Large intestine (tissue), 3 donors: ENCODE results near the gene UBE2J2. TPM values are rescaled to one million over a fixed set of nuclear protein-coding genes. Genes with fewer than 3 reads are reported as not detected.

Source experiments
- DNase-seq, 2 donors: peaks; one replicate each; pipeline versions ENCODE4 v3.0.0 to v3.0.0-alpha.2; 2013
- H3K27ac ChIP-seq: one replicate; pipeline ENCODE4 v1.5.1; 2013; ENCODE audit warnings: low read length
- H3K27me3 ChIP-seq: 2 replicates; pipeline ENCODE4 v1.6.1; 2013; ENCODE audit warnings: low read length; ENCODE audit not compliant: control insufficient read depth, insufficient read depth
- H3K36me3 ChIP-seq: 2 replicates; pipeline ENCODE4 v1.6.1; 2013; ENCODE audit warnings: low read length; ENCODE audit not compliant: control insufficient read depth, insufficient read depth
- H3K4me1 ChIP-seq: one replicate; pipeline ENCODE4 v1.6.1; 2013; ENCODE audit warnings: low read length; ENCODE audit not compliant: control insufficient read depth, insufficient read depth
- H3K4me3 ChIP-seq: one replicate; pipeline ENCODE4 v1.5.1; 2013; ENCODE audit warnings: low read length
- H3K9me3 ChIP-seq: one replicate; pipeline ENCODE4 v1.6.1; 2013; ENCODE audit warnings: mild to moderate bottlenecking, low read depth, low read length, moderate library complexity; ENCODE audit not compliant: control insufficient read depth
- WGBS: methylation state at CpG from one replicate; pipeline ENCODE4 v1.1.5; 2013; ENCODE audit warnings: low lambda C conversion rate; ENCODE audit not compliant: insufficient coverage; 5-methylcytosine and 5-hydroxymethylcytosine counted together
- polyA plus RNA-seq: library from polyadenylated mRNA; unstranded; fragments of 120-200 nt; gene quantifications from one replicate; pipeline ENCODE4 v1.2.1, GENCODE V29; 2013

The UBE2J2 gene
- polyA plus RNA-seq, 1 donor, result 52.9 TPM

DNA sequence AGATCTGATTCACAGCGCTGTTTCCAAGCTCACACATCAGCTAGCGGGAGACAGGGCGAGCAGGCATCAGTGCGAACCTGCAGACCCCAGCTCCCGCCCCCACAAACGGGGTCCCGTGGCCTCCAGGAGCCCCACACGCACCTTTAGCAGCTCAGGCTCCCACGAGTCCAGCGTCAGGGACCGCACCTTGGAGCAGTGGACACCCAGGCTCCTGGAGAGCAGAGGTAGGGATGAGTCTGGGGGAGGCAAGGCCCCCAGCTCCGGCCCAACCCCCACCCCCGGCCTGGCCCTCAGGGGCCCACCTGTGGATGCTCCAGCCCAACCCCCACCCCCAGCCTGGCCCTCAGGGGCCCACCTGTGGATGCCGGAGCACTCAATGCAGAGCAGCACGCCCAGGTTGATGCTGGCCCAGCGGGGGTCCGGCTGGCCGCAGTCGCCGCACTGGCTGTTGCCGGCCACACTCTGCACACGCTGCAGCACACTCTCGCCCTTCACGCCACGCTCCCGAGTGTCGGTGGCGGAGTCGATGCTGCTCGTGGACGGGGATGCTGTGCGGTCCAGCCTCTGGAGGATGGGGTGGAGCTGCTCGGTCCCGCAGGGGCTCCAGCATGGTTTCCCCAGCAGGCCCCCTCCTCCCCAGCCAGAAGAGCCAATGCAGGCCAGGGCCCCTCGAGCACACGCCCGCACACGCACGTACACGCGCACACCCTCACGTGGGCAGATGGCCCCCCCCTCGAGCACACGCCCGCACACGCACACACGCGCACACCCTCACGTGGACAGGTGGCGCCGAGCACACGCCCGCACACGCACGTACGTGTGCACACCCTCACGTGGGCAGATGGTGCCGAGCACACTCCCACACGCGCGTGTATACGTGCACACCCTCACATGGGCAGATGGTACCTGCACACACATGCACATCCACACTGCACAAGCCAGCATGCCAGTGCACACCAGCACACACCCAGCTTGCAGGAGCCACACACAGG, 22.7 kb upstream of the UBE2J2 start:
- Histone ChIP-seq H3K27ac (no peak overlapping the region), H3K4me1 (peaks cover 4% of the 10 kb centered on the region), H3K9me3 (peaks cover 9% of the 10 kb centered on the region), H3K4me3 (no peak overlapping the region), H3K27me3 (no peaks in the 10 kb centered on the region), H3K36me3 (peaks cover 36% of the 10 kb centered on the region)
- WGBS, result no CpG with 5 or more reads among the region's 62 CpGs
- DNase-seq, result no peak

DNA sequence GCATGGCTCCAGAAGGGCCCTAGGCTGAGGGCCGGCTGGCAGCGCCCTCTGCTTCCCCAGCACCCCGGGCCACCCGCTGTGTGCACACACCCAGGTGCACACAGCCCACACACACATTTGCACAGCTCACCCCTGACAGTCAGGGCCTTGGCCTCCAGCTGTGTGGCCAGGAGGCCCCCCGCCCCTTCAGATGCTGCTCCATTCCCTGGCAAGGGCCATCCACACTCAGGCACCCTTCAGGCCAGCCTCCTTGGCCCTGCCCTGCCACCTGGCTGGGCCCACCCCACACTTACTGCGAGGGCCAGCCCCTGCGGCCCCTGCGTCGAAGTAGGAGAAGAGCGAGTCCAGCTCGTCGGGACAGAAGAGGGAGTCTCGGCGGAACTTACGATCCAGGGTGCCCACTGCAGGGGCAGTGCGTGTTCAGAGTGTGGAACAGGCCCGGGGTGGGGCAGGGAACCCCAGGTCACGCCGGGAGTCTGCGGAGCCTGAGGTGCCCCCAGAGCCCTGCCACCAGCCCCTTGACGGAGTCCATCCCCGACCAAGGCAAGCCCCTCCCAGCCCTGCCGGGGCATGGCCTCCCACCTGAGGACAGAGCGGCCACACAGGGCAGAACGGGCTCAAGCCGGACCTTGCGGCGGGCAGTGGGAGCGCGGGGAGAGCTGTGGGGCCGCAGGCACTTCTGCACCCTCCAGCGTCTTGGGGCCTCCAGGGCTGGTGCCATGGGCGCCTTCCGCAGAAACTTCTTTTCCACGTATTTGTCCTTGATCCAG, 21.7 kb upstream of the UBE2J2 start:
- Histone ChIP-seq H3K36me3 (peaks cover 35% of the 10 kb centered on the region), H3K9me3 (peaks cover 9% of the 10 kb centered on the region), H3K27me3 (no peaks in the 10 kb centered on the region), H3K4me1 (peaks cover 11% of the 10 kb centered on the region), H3K27ac (no peak overlapping the region), H3K4me3 (no peak overlapping the region)
- no CpG with 5 or more reads among the region's 35 CpGs for WGBS
- DNase-seq, result no peak

DNA sequence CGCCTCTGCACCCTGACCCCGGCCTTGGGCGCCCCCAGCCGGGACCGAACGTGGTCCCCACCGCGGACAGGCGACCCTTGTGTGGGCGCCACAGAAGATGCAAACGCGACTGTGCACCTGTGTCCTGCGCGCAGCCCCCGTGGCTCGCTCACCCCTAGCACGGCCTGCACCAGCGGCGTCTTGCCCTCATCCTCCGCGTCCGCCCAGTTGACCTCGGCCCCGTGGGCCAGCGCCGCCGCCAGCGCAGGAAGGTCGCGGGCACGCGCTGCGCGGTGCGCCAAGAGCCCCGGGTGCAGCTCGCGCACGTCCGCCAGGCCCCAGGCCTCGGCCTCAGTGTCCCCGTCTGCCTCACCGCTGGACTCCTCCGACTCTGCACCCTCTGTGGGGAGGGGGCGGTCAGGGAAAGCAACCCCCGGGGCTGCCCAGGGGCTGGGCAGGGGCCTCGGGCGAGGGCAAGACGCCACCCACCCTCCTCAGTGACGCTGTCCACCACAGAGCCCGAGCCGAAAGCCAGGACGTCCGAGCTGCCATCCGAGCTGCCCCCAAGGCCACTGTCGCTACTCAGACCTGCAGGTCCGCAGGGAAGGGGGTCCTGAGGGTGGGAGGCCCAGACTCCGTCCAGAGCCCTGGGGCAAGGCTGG, 20.7 kb upstream of the UBE2J2 start:
- no CpG with 5 or more reads among the region's 58 CpGs for WGBS
- Histone ChIP-seq H3K4me1 (peaks cover 13% of the 10 kb centered on the region), H3K27me3 (no peaks in the 10 kb centered on the region), H3K27ac (no peak overlapping the region), H3K4me3 (no peak overlapping the region), H3K36me3 (peaks cover 31% of the 10 kb centered on the region), H3K9me3 (peaks cover 9% of the 10 kb centered on the region)
- no peak for DNase-seq

DNA sequence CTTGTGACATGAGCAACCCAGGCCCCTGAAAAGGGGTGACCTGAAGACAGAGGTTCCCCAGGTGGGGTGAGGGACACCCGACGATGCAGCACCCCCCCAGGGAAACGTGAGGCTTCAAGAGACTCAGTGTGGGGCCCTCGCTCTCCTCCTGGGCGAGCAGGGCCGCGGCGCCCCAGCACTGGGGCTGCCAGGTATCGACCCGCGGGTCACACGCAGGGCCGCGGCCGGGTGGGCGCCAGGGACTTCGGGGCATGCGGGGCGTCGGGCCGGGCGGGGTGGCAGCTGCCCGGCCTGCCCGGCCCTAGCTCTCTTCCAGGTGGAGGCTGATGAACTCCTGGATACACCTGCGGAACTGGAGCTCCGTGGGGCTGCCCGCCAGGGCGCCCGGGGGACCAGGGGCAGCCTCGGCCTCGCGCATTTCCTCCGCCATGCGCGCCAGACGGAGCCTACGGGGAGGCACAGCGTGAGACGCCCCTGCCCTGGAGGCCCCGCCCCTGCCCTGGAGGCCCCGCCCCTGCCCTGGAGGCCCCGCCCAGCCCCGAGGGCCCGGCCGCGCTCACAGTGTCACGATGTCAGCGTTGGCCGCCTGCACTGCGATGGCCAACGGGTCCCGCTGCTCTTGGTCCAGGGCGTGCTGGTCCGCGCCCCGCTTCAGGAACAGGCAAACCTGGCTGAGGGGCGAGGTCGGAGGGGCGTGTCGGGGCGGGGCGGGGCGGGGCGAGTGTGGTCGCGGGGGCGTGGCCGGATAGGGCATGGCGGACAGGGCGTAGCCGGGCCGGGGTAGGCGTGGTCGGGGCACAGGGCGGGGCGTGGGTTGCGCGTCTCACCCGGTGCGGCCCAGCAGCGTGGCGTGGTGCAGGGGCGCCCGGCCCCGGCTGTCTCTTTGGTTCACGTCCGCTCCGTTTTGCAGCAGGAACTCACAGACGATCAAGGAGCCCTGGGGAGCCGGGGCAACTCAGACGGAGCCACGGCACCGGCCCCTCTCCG, 19.9 kb upstream of the UBE2J2 start:
- no peaks in the 10 kb centered on the region for H3K27me3 ChIP-seq
- WGBS, result no CpG with 5 or more reads among the region's 94 CpGs
- no peak overlapping the region for H3K4me3 ChIP-seq
- peaks cover 31% of the 10 kb centered on the region for H3K36me3 ChIP-seq
- peaks cover 9% of the 10 kb centered on the region for H3K9me3 ChIP-seq
- no peak for DNase-seq
- peaks cover 13% of the 10 kb centered on the region for H3K4me1 ChIP-seq
- H3K27ac ChIP-seq, result no peak overlapping the region

DNA sequence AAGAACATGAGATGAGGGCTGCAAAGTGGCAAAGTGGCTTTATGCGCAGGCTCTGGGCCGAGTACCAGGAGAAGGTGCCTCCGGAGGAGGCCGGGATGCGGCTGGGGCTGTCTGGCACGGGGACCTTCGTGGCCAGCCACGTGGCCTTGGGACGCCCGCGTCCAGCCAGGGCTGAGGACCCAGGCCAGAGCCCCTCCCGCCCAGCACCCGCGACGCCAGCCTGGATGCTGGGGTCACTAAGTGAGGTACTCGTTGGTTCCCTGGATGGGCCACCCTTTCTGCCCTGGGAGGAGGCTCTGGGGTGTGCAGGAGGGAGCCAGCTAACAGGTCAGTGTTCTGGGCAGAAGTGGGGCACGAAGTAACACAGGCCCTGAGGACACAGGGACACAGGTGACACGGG, 19.2 kb upstream of the UBE2J2 start:
- DNase-seq, result no peak
- H3K4me1 ChIP-seq, result peaks cover 13% of the 10 kb centered on the region
- H3K36me3 ChIP-seq, result peaks cover 28% of the 10 kb centered on the region
- WGBS, result no CpG with 5 or more reads among the region's 18 CpGs
- no peak overlapping the region for H3K4me3 ChIP-seq
- no peaks in the 10 kb centered on the region for H3K27me3 ChIP-seq
- no peak overlapping the region for H3K27ac ChIP-seq
- peaks cover 9% of the 10 kb centered on the region for H3K9me3 ChIP-seq

- DNase-seq, result no peak
- Histone ChIP-seq H3K36me3 (peaks cover 25% of the 10 kb centered on the region), H3K9me3 (peaks cover 9% of the 10 kb centered on the region), H3K27ac (no peak overlapping the region), H3K4me3 (no peak overlapping the region), H3K4me1 (peaks cover 13% of the 10 kb centered on the region), H3K27me3 (peaks cover 4% of the 10 kb centered on the region)
- 60% methylated on average over 1 of the region's 9 CpGs for WGBS
These were observed 18.8 kb upstream of the UBE2J2 start for GRCh38 chr1:1292442-1292779.

DNA sequence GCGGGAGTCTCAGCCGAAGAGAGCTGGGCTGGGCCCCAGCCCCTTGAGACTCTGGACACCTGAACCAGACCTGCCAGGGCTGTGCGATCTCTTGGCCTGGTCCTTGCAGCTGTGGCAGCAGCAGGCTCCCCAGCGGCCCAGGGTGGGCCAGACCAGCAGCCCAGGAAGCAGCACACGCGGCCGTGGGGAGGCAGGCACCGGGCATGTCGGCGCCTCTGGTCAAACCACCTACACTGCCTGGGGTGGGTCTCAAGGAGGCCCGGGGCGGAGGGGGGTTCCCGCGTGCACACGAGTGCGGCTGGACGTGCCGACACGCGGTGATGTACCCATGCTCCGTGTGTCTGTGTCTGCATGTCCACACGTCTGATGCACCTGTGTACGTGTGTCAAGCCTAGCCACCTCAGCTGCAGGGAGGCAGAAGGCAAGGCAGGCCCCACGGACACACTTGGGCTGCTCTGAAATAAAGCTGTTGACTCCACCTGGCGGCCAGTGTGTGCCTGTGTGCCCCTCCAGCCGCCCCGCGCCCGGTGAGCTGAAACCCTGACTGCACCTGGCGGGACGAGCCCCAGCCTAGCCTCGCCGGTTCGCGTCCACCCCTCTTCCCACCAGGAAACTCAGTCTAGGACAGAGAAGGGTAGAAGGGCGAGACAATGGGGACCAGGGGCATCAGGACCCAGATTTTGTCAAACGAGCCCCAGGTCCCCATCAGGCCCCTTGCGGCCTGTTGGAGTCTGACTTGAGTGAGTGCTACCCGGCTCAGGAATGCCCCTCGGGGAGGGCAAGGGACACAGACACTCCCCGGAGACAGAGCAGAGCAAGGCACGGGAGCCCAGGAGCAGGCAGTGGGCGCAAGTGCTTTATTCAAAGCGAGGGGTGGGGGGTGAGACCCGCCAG, 18.1 kb upstream of the UBE2J2 start:
- no peak overlapping the region for H3K4me3 ChIP-seq
- peaks cover 13% of the 10 kb centered on the region for H3K4me1 ChIP-seq
- WGBS, result no CpG with 5 or more reads among the region's 45 CpGs
- peak; percentile 67 to 69 for DNase-seq
- peaks cover 24% of the 10 kb centered on the region for H3K36me3 ChIP-seq
- H3K27me3 ChIP-seq, result peaks cover 8% of the 10 kb centered on the region
- peaks cover 8% of the 10 kb centered on the region for H3K9me3 ChIP-seq
- H3K27ac ChIP-seq, result no peak overlapping the region

DNA sequence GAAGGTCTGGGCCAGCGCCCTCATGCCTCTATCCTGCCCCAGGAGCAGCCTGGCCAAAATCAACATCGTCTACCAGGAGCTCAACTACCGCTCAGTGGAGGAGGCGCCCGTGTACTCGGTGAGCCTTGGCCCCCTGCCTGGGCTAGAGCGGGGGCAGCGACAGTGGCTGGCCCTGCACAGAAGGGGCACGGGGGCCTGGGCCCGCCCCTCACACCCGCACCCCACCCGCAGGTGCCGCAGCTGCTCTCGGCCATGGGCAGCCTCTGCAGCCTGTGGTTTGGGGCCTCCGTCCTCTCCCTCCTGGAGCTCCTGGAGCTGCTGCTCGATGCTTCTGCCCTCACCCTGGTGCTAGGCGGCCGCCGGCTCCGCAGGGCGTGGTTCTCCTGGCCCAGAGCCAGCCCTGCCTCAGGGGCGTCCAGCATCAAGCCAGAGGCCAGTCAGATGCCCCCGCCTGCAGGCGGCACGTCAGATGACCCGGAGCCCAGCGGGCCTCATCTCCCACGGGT, 17.4 kb upstream of the UBE2J2 start:
- peaks cover 15% of the 10 kb centered on the region for H3K27me3 ChIP-seq
- peaks cover 18% of the 10 kb centered on the region for H3K36me3 ChIP-seq
- DNase-seq, result peak; percentile 32 to 38
- peaks cover 13% of the 10 kb centered on the region for H3K4me1 ChIP-seq
- no peak overlapping the region for H3K27ac ChIP-seq
- no peak overlapping the region for H3K4me3 ChIP-seq
- H3K9me3 ChIP-seq, result peaks cover 4% of the 10 kb centered on the region
- WGBS, result no CpG with 5 or more reads among the region's 28 CpGs

DNA sequence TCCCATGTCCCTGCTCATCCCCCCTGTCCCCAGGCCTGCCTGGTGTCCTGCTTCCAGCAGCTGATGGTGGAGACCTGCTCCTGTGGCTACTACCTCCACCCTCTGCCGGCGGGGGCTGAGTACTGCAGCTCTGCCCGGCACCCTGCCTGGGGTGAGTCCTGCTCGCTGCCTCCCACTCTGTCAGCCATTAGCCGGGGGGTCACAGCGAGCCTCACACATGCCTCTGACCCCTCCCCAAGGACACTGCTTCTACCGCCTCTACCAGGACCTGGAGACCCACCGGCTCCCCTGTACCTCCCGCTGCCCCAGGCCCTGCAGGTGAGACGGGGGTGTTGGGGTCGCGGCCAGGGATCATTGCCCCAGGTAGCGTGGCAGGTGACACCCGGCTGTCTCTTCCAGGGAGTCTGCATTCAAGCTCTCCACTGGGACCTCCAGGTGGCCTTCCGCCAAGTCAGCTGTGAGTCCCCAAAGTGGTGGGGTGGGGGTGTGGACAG, 16.6 kb upstream of the UBE2J2 start:
- WGBS, result no CpG with 5 or more reads among the region's 15 CpGs
- peaks cover 6% of the 10 kb centered on the region for H3K9me3 ChIP-seq
- H3K4me1 ChIP-seq, result peaks cover 13% of the 10 kb centered on the region
- no peak overlapping the region for H3K27ac ChIP-seq
- peaks cover 22% of the 10 kb centered on the region for H3K27me3 ChIP-seq
- H3K4me3 ChIP-seq, result no peak overlapping the region
- H3K36me3 ChIP-seq, result peaks cover 10% of the 10 kb centered on the region
- DNase-seq, result peak; percentile 36 to 37
